ENCODE measurements around the gene PKN1. TPM values are rescaled to one million over a fixed set of nuclear protein-coding genes. Genes with fewer than 3 reads are reported as not detected.

PKN1 gene
- polyA plus RNA-seq, 3 donors: 35.8 to 99.0 (median 66.4) TPM

DNA sequence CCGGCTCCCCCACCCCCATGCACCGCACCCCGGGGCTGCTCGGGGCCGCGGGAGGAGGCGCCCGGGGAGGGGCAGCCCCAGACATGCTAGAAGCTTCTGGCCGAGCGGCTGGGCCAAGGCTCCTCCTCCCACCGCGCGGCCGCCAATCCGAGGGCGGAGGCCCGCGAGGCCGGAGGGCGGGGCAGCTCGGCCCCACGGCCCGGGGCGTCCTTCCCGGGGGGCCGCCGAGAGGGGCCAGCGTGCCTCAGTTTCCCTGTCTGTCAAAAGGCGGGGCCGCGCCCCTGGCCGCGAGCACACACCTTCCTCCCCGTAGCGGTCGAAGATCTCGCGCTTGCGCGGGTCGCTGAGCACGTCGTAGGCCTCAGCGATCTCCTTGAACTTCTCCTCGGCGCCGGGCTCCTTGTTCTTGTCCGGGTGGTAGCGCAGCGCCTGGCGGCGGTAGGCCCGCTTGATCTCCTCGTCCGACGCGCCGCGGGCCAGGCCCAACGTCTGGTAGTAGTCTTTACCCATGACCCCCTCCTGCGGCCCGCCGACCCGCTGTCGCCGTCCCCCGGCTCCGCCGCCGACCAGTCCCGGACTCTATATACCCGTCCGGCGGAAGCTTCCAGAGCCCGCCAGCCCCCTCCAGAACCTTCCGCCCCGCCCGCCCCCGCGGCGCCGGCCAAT is 84.9 kb downstream of the PKN1 start, which contains the start of gene DNAJB1:
Gene DNAJB1, minus strand, starts transcription at position 558 of the 666 bp plus-strand sequence. Its CDS starts 48 bp downstream, at position 510.
- 0 to 1% (median 1%) methylated on average over 75 to 82 of the region's 82 CpGs for WGBS, 3 donors
- H3K27ac ChIP-seq (ENCODE audit: low read depth, low read length): peak within 1 kb of the TSS; percentile 99

DNA sequence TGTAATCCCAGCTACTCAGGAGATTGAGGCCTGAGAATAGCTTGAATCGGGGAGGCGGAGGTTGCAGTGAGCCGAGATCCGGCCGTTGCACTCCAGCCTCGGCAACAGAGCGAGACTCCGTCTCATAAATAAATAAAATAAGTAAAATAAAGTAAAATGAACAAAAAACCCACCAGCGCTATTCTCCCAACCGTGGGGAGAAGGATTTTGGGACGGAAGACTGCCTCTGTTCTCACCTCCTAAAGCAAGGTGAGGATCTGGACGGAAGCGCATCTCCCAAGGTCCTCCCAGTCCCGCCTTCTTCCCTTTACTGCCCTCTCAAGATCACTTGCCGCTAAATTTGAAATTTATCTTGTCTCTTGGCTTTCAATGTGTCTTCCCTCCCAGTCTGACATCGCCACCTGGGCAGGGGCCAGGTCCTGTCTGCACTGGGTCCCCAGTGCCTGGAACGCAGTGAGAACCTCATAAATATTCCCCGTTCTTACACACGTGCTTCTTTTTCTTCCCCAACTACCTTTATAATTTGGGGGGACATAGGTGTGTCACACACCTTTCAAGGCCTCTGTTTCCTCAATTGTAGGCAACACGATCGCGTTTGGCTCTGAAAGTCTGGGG is 86.2 kb downstream of the PKN1 start:
- whole genome bisulfite sequencing, 3 donors: 86 to 90% (median 89%) methylated on average over 22 of the region's 22 CpGs
- H3K27ac ChIP-seq (ENCODE audit: low read depth, low read length): no peak overlapping the region

DNA sequence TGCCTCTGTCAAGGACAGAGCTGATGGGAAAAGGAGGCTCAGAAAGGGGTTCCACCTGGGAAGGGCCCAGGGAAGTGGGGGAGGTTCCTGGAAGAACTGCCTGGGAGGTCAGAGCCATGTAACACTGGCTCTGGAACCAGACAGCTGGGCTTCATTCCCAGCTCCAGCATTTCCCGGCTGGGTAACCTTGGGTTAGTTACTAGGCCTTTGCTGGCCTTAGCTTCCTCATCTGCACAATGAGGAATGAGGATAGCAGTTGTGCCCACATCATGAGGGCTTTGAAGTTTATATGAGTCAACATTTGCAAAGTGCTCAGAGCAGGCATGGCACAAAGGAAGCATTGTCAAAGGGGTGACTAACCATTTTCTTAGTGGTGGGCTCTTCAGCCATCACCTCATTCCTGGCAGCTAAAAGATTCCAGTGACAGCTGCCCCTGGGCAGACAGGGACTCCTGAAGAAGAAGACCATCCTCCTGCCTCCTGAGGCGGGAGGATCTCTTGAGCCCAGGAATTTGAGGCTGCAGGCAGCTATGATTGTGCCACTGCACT is 86.8 kb downstream of the PKN1 start:
- H3K27ac ChIP-seq (ENCODE audit: low read depth, low read length): no peak overlapping the region
- WGBS, 3 donors: 47 to 67% (median 53%) methylated on average over 2 of the region's 2 CpGs

DNA sequence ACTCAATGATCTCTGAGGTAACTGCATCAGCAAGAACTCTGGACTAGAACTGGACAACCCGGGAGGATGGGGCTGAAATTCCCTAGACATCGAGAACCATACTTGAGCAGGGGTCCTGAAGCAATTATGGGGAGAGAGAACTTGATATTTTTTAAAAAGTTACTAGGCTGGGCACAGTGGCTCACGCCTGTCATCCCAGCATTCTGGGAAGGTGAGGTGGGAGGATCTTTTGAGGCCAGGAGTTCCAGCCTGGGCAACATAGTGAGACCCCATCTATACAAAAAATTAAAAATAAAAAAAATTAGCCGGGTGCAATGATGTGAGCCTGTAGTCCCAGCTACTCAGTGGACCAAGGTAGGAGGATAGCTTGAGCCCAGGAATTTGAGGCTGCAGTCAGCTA is 87.4 kb downstream of the PKN1 start:
- WGBS, 3 donors: 90 to 95% (median 92%) methylated on average over 4 of the region's 4 CpGs
- no peak overlapping the region for H3K27ac ChIP-seq (ENCODE audit: low read depth, low read length)

Other genes with a start within 250 kb of the PKN1 start
- gene ADGRL1, start 227.1 kb upstream of the PKN1 start, polyA plus RNA-seq: 10 to 100 TPM in 2 of 3 donors, 1 to 10 TPM in 1; 5.7 to 12.3 (median 11.3) TPM
- 10 to 100 TPM; 17.3 to 42.1 (median 38.6) TPM for gene ADGRE5, start 51.9 kb upstream of the PKN1 start, polyA plus RNA-seq
- gene DDX39A, start 14.0 kb upstream of the PKN1 start, polyA plus RNA-seq: 10 to 100 TPM; 27.3 to 76.8 (median 65.3) TPM
- gene PTGER1, start 42.0 kb downstream of the PKN1 start, polyA plus RNA-seq: 1 to 10 TPM in 1 of 3 donors, under 1 TPM in 1, not detected in 1; 0.18 to 1.9 TPM
- 10 to 100 TPM; 34.6 to 80.5 (median 53.6) TPM for gene GIPC1, start 62.8 kb downstream of the PKN1 start, polyA plus RNA-seq
- gene DNAJB1, start 85.1 kb downstream of the PKN1 start, polyA plus RNA-seq: 100 to 1,000 TPM in 2 of 3 donors, 10 to 100 TPM in 1; 31.4 to 285 (median 166) TPM
- 100 to 1,000 TPM in 2 of 3 donors, 10 to 100 TPM in 1; 82.2 to 242 (median 129) TPM for gene TECR, start 96.3 kb downstream of the PKN1 start, polyA plus RNA-seq
- gene NDUFB7, start 138.8 kb downstream of the PKN1 start, polyA plus RNA-seq: 100 to 1,000 TPM; 321 to 644 (median 417) TPM
- gene CLEC17A, start 149.8 kb downstream of the PKN1 start, polyA plus RNA-seq: under 1 TPM in 2 of 3 donors, not detected in 1; 0.15 TPM
- gene ADGRE3, start 241.5 kb downstream of the PKN1 start, polyA plus RNA-seq: under 1 TPM in 1 of 3 donors, not detected in 2; 0.55 TPM